GM18505 (cell line): ENCODE data around the gene C3orf62.
"Not testable (repeated sequence)": the region's sequence is repeated elsewhere in the genome, so short reads cannot be mapped to it uniquely, and the experiment has no call there.

Experiments used
- ATAC-seq: cut with Tn5 transposase; IDR thresholded peaks from one replicate; pipeline ENCODE4 v1.9.1; 2021; ENCODE audit not compliant: unreplicated experiment
- POLR2A ChIP-seq: IDR thresholded peaks from 4 replicates; pipeline ENCODE4 v1.6.1; 2011; ENCODE audit warnings: borderline replicate concordance; ENCODE audit not compliant: insufficient read depth, insufficient read length; ENCODE audit errors: extremely low read depth

The C3orf62 gene

DNA sequence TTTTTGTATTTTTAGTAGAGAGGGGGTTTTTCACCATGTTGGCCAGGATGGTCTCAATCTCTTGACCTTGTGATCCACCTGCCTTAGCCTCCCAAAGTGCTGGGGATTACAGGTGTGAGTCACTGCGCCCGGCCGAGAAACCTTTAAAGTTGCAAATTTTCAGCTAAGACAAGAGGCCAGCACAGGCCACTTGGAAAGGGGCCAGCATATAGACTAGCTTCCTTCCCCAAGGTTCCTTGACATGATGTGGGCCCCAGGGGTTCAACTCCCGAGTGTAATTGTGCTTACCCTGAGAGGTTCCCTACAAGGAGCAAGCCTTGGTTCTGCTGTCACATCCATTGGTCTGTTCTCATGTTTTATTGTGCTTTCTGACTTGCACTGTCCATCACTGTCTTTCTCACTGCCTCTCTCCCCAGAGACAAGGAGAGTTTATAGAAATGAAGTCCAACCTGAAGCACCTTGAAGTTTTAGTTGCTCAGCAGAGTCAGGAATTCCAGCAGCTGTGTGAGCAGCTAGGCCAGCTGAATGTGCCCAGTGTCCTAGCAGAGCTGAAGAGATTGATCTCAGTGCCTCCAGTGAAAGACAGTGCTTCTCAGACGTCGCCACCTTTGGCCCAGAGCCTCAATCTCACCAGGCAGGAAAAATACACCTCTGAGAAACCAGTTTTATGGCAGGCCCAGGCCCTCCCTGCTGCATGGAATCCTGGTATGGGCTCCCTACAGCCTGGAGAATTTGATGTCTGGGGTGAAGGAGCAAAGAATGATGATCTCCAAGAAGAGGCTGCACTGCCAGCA, 21.1 kb downstream of the C3orf62 start:
- TF ChIP-seq POLR2A = no peak
- ATAC-seq = no peak

DNA sequence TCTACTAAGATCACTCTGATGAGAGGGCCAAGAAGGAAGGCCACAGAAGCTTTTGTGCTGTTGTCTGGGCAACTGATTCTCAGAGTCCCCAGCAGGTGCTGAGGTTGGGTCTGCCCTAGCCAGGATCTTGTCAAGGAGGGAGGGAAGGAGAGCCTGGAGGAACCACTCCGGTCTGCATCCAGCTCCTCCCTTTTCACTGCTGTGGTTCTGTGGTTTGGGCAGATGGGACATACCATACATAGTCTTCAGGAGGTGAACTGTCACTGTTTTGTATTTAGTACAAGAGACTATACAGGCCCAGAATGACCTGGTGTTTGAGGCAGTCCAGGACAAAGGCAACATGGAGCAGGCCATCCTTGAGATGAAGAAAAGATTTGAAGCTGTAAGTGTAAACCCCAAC, 21.9 kb downstream of the C3orf62 start:
- no peak for TF ChIP-seq POLR2A
- ATAC-seq = no peak

DNA sequence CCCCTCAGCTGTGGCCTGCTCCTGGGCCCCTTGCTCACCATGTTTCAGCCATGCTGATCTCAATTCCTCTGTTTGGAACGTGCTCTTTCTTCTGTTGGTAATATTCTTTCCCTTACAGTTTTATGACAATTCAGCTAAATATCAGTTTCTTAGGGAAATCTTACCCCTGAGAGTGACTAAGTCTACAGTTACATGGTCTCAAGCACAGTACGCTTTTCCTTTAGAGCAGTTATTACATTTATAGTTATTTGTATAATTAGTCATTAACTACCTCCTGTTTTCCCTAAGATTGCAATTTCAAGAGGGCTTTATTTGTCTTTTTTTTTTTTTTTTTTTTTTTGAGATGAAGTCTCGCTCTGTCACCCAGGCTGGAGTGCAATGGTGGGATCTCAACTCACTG, 23.5 kb downstream of the C3orf62 start:
- TF ChIP-seq POLR2A = no peak
- no peak for ATAC-seq

DNA sequence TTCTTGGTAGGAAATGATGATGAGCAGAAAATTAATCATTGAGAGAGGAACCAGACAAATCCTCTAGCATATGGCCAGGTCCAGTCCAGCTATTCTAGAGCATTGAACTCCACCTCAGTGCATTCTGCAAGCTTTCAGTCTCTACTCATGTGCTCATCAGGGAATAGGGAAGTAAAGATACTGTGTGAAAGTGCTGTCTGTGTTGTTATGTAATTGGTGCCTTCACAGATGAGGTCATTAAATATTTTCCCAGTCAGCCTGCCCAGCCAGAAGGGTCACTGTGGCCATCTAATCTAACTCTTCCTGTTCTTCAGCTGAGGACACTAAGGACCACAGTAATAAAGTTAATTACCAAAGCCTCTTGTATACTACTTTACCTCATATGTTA, 28.2 kb downstream of the C3orf62 start:
- no peak for ATAC-seq
- no peak for TF ChIP-seq POLR2A

DNA sequence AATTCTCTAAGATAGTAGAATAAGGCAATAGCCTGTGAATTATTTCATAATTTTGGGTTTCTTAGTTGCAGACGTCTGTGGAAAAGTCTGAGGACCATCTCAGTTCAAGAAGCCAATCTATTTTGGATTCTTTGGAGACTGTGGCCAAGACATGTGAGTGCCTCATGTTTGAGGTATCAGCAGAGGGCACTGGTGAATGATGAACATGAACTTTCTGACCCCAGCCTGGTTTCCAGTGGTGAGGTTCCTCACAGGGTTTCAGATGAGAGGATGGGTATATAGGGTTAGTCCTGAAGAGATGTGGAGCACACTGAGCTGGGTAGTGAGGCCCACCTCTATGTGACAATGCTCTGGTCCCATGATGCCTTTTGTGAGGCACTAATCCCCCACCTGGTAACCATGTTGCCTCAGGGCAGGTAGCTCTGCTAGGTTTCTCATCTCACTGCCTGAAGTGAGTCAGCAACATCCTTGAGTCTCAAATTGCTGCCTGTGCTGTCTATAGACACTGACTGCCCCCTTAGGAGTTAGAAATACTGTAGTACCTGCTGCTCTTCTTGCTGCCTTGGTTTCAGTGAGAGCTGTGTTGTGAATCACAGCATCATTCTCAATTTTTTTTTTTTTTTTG, 32.3 kb downstream of the C3orf62 start:
- no peak for ATAC-seq

DNA sequence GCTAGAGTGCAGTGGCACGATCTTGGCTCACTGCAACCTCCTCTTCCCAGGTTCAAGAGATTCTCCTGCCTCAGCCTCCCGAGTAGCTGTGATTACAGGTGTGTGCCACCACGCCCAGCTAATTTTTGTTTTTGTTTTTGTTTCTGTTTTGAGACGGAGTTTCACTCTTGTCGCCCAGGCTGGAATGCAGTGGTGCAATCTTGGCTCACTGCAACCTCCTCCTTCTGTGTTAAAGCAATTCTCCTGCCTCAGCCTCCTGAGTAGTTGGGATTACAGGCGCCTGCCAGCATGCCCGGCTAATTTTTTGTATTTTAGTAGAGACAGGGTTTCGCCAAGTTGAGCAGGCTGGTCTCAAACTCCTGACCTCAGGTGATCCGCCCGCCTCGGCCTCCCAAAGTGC, 36.9 kb downstream of the C3orf62 start:
- ATAC-seq = not testable (repeated sequence)

More for the DNA sequence above, 32.3 kb downstream of the C3orf62 start:
- TF ChIP-seq POLR2A = no peak

DNA sequence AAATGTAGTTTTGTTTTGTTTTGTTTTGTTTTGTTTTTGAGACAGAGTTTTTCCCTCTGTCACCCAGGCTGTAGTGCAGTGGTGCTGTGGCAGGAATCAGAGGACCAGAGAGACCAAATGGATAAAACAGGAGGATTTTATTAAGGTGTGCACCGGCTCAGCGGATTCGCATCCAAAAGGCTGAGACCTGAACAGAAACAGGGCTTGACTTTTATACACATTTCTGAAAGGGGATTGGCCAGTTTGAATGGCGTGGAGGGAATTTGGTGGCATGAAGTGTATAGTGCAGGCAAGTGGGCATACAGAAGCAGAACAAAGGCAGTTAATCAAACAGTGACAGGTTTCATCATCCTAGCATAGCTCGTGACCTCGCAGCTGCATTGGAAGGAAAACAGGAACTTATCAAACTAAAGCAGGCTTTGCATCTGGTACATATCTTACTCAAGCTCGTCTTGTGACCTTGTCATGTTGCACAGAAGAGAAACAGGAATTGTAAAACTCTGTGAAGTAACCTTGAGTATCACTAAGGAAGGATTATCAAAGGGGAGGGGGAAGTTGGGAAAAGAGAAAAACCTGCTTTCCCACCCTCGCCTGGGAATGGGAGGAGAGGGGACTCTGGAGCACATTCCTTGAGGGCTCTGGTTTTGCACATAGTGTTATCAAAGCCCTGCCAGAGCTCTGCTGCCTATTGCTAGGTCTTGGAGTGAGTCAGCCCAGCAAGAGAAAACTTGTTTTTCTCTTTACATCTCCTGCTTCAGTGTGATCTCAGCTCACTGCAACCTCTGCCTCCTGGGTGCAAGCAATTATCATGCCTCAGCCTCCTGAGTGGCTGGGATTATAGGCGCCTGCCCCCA, 38.5 kb downstream of the C3orf62 start:
- TF ChIP-seq POLR2A = no peak
- ATAC-seq = no peak

DNA sequence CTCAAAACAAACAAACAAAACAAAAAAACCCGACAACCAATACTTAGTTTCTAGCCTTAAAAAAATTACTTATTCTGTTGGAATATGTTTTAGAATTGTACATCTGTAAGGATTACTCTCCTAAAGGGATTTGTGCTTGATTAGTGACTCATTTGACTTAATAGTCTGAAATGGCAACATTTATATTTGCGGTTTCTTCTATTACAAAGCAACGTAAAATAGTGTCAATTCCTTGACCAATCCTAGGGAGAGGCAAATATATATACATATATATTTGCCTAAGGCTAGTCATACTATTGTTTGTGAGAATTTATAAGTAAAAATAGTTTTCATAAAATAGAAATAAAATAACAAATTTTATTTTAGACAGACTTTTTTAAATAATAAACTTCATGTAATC, 39.7 kb downstream of the C3orf62 start:
- no peak for ATAC-seq
- no peak for TF ChIP-seq POLR2A

DNA sequence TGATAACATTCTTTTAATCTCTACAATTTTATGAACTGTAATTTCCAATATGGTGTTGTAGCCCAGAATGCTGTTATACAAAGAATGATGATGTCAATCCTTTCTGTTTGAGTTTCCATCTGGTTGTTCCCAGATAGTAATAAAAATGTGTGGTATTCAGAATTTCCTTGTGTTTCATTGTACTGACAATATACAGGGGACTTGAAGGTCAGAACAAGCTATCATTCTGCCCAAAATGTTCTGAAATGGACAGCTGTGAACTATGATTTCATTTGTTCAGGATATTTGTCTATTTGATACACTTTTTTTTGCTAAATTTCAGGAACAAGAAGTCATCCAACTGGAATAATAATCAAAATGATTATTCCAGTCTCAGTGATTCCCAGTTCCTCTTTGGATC, 40.8 kb downstream of the C3orf62 start:
- no peak for ATAC-seq
- TF ChIP-seq POLR2A = no peak

DNA sequence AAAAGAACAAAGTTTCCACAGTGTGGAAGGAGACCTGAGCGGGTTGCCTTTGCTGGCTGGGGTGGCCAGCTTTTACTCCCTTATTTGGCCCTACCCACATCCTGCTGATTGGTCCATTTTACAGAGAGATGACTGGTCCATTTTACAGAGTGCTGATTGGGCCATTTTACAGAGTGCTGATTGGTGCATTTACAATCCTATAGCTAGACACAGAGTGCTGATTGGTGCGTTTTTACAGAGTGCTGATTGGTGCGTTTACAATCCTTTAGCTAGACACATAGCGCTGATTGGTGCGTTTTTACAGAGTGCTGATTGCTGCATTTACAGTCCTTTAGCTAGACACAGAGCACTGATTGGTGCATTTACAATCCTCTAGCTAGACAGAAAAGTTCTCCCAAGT, 48.2 kb downstream of the C3orf62 start:
- not testable (repeated sequence) for ATAC-seq

DNA sequence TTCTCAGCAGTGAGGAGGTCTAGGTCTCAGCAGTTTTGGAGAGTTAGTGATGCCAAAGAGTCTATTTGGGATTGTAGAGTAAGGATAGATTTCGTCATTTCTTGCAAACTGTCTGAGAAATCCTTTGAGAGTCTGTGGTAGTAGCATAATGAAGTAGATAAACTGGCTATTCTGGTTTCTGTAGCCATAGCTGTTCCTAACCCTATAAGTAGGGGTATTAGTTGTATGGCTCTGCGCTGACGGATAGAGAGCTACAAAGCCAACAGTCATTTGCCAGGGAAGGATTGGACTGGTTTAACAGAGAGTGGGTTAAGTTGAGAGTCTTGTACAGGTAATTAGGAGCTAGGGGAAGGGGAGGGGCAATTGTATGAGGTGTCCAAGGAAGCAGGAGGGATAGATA, 55.0 kb downstream of the C3orf62 start:
- TF ChIP-seq POLR2A = no peak

DNA sequence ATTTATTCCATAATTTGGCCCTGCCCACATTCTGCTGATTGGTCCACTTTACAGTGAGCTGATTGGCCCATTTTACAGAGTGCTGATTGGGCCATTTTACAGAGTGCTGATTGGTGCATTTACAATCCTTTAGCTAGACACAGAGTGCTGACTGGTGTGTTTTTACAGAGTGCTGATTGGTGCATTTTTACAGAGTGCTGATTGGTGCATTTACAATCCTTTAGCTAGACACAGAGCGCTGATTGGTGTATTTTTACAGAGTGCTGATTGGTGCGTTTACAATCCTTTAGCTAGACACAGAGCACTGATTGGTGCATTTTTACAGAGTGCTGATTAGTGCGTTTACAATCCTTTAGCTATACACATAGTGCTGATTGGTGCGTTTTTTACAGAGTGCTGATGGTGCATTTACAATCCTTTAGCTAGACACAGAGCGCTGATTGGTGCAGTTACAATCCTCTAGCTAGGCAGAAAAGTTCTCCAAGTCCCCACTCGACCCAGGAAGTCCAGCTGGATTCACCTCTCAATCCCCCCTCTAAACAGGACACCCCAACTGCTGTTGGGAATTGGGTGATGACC, 56.0 kb downstream of the C3orf62 start:
- not testable (repeated sequence) for ATAC-seq

More for the DNA sequence above, 55.0 kb downstream of the C3orf62 start:
- ATAC-seq = no peak

DNA sequence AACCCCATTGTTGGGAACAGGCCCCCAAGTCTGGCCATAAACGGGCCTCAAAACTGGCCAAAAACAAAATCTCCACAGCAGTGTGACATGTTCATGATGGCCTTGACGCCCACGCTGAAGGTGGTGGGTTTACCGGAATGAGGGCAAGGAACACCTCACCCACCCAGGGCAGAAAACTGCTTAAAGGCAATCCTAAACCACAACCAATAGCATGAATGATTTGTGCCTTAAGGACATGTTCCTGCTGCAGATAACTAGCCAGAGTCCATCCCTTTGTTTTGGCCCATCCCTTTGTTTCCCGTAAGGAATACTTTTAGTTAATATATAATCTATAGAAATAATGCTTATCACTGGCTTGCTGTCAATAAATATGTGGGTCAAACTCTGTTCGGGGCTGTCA, 57.9 kb downstream of the C3orf62 start:
- ATAC-seq = no peak
- TF ChIP-seq POLR2A = no peak
